NCI-H2107 (cell line): ENCODE measurements around the gene TAGLN3.

Experiments used
- DNase-seq: peaks from one replicate; lab custom pipeline; 2025; lab: John Stamatoyannopoulos, UW

TAGLN3 gene

GRCh38 chr3:111998636-111999483 is at the start of gene TAGLN3:
TAGLN3 (plus strand) TSS chr3:111998922; CDS start chr3:111999423, 501 bp downstream.
- DNase-seq = peak; percentile 40

GRCh38 chr3:111949712-111950111 is 49.0 kb upstream of the TAGLN3 start:
- DNase-seq = no peak

GRCh38 chr3:111951032-111951431 is 47.7 kb upstream of the TAGLN3 start:
- DNase-seq = no peak

GRCh38 chr3:111952086-111952485 is 46.6 kb upstream of the TAGLN3 start:
- DNase-seq = no peak

GRCh38 chr3:111952866-111953450 is 45.8 kb upstream of the TAGLN3 start:
- no peak for DNase-seq

GRCh38 chr3:111954228-111954990 is 44.3 kb upstream of the TAGLN3 start:
- no peak for DNase-seq

- no peak for DNase-seq
Observed at GRCh38 chr3:111955876-111956275, 42.8 kb upstream of the TAGLN3 start.

GRCh38 chr3:111956449-111956848 is 42.3 kb upstream of the TAGLN3 start:
- no peak for DNase-seq

- no peak for DNase-seq
Observed at GRCh38 chr3:111956995-111957734, 41.6 kb upstream of the TAGLN3 start.

GRCh38 chr3:111961461-111962164 is 37.1 kb upstream of the TAGLN3 start:
- DNase-seq = no peak

GRCh38 chr3:111963424-111963823 is 35.3 kb upstream of the TAGLN3 start:
- no peak for DNase-seq

GRCh38 chr3:111965484-111965883 is 33.2 kb upstream of the TAGLN3 start:
- no peak for DNase-seq

GRCh38 chr3:111967068-111967467 is 31.7 kb upstream of the TAGLN3 start:
- no peak for DNase-seq

GRCh38 chr3:111967651-111968274 is 31.0 kb upstream of the TAGLN3 start:
- DNase-seq = peak; percentile 62

GRCh38 chr3:111968319-111969054 is 30.2 kb upstream of the TAGLN3 start:
- DNase-seq = no peak

- no peak for DNase-seq
Observed at GRCh38 chr3:111970376-111970775, 28.3 kb upstream of the TAGLN3 start.

GRCh38 chr3:111971533-111972130 is 27.1 kb upstream of the TAGLN3 start:
- no peak for DNase-seq

GRCh38 chr3:111972891-111973290 is 25.8 kb upstream of the TAGLN3 start:
- no peak for DNase-seq

- DNase-seq = no peak
Observed at GRCh38 chr3:111975131-111975530, 23.6 kb upstream of the TAGLN3 start.

GRCh38 chr3:111976254-111976653 is 22.5 kb upstream of the TAGLN3 start:
- no peak for DNase-seq
